DMS153 (cell line): ENCODE data around the gene SFXN4.
"Not testable (repeated sequence)": the region's sequence is repeated elsewhere in the genome, so short reads cannot be mapped to it uniquely, and the experiment has no call there.

Experiments used
- DNase-seq: peaks from one replicate; lab custom pipeline; 2025; lab: John Stamatoyannopoulos, UW

SFXN4 gene

GRCh38 chr10:119143657-119144056 is 21.9 kb downstream of the SFXN4 start:
- no peak for DNase-seq

- no peak for DNase-seq
Observed at GRCh38 chr10:119140603-119141245, 24.8 kb downstream of the SFXN4 start.

- DNase-seq, result no peak
Observed at GRCh38 chr10:119139464-119140067, 25.9 kb downstream of the SFXN4 start.

GRCh38 chr10:119138346-119139306 is 26.9 kb downstream of the SFXN4 start:
- no peak for DNase-seq

- DNase-seq, result not testable (repeated sequence)
Observed at GRCh38 chr10:119137878-119138277, 27.6 kb downstream of the SFXN4 start.

- DNase-seq, result no peak
Observed at GRCh38 chr10:119136084-119136483, 29.4 kb downstream of the SFXN4 start.

- no peak for DNase-seq
Observed at GRCh38 chr10:119135513-119135881, 30.0 kb downstream of the SFXN4 start.

- no peak for DNase-seq
Observed at GRCh38 chr10:119133949-119134348, 31.6 kb downstream of the SFXN4 start.

GRCh38 chr10:119132521-119133345 is 32.8 kb downstream of the SFXN4 start:
- DNase-seq, result no peak

- DNase-seq, result no peak
Observed at GRCh38 chr10:119131512-119132240, 33.8 kb downstream of the SFXN4 start.

GRCh38 chr10:119129721-119130120 is 35.8 kb downstream of the SFXN4 start:
- DNase-seq, result no peak

- no peak for DNase-seq
Observed at GRCh38 chr10:119125942-119126341, 39.6 kb downstream of the SFXN4 start.

- no peak for DNase-seq
Observed at GRCh38 chr10:119120875-119121274, 44.6 kb downstream of the SFXN4 start.

GRCh38 chr10:119120413-119120867 is 45.1 kb downstream of the SFXN4 start:
- no peak for DNase-seq

- DNase-seq, result no peak
Observed at GRCh38 chr10:119119400-119119799, 46.1 kb downstream of the SFXN4 start.

- no peak for DNase-seq
Observed at GRCh38 chr10:119118231-119118630, 47.3 kb downstream of the SFXN4 start.

GRCh38 chr10:119116326-119116951 is 49.1 kb downstream of the SFXN4 start:
- DNase-seq, result no peak

GRCh38 chr10:119115926-119116325 is 49.6 kb downstream of the SFXN4 start:
- DNase-seq, result no peak

- DNase-seq, result no peak
Observed at GRCh38 chr10:119113751-119114732, 51.5 kb downstream of the SFXN4 start.
